Esophagus muscularis mucosa (tissue), 3 donors: ENCODE results near the gene ANKRD24.
"Not testable (repeated sequence)": the region's sequence is repeated elsewhere in the genome, so short reads cannot be mapped to it uniquely, and the experiment has no call there.

Experiments
- POLR2A ChIP-seq: fragments of 450-650 bp; IDR thresholded peaks from one replicate; pipeline ENCODE4 v1.6.1; 2017; ENCODE audit warnings: antibody characterized with exemption, moderate library complexity, mild to moderate bottlenecking, low read depth
- TF ChIP-seq, protein P1 (sequence below), 3 experiments: fragments of 200-600 bp in 2 of 3; fragments of 450-650 bp in 1 of 3; sonication (generic) in 2 of 3; IDR thresholded peaks; one replicate each; pipeline ENCODE4 v1.5.1; 2017 to 2019; ENCODE audit warnings: antibody characterized with exemption in 3 of 3, mild to moderate bottlenecking in 2 of 3, moderate library complexity in 1 of 3

DNA sequence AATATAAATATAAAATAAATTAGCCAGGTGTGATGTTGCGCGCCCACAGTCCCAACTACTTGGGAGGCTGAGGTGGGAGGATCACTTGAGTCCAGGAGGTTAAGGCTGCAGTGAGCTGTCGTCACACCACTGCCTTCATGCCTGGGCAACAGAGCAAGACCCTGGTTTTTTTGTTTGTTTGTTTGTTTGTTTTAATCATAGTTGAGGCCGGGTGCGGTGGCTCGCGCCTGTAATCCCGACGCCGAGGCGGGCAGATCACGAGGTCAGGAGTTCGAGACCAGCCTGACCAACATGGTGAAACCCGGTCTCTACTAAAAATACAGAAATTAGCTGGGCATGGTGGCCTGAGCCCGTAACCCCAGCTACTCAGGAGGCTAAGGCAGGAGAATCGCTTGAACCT, 55.0 kb downstream of the ANKRD24 start:
- TF ChIP-seq, protein P1, sequence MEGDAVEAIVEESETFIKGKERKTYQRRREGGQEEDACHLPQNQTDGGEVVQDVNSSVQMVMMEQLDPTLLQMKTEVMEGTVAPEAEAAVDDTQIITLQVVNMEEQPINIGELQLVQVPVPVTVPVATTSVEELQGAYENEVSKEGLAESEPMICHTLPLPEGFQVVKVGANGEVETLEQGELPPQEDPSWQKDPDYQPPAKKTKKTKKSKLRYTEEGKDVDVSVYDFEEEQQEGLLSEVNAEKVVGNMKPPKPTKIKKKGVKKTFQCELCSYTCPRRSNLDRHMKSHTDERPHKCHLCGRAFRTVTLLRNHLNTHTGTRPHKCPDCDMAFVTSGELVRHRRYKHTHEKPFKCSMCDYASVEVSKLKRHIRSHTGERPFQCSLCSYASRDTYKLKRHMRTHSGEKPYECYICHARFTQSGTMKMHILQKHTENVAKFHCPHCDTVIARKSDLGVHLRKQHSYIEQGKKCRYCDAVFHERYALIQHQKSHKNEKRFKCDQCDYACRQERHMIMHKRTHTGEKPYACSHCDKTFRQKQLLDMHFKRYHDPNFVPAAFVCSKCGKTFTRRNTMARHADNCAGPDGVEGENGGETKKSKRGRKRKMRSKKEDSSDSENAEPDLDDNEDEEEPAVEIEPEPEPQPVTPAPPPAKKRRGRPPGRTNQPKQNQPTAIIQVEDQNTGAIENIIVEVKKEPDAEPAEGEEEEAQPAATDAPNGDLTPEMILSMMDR (IDR thresholded peaks at IDR 0.05): not testable (repeated sequence)
- TF ChIP-seq POLR2A: not testable (repeated sequence)
